Inflammatory macrophage (primary cell): ENCODE results near the gene GALNT8.

Source experiments
- DNase-seq, 2 donors: peaks; one replicate each; pipeline ENCODE4 v3.0.0-alpha.2; 2020 to 2022

GALNT8 gene

DNA sequence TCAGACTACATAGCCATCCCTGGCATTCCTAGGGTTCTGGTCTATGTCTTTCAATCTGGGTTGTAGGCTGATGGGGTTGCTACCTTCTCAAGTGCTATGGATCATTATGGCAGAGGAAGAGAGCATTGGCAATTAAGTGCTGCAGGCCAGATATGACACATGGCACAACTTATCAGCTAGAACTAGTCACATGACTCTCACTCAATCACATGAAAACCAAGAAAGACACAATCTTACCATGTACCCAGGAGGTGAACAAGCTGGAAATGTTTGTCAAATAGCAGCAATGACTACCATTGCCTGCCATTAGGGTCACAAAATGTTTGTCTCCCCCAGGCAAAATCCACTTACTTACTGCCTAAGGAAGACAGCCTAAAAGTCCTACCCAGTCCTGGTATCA, 80.4 kb downstream of the GALNT8 start:
- DNase-seq = no peak

DNA sequence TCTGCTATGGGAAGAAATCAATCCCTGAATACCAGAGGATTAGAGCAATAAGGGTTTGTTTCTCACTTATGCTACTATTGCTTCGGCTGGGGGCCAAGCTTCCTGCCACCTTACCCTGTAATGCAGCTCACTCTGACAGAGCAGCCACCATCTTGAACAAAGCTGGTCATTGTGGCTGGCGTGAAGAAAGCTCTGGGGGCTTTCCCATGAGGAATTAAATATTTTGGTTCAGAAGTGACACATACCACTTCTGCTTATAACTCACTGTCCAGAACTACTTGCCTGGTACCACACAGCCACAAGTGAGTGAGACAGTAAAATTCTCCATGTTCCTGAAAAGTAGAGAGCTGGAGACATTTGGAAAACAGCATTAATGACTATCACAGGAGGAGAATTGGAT, 82.6 kb downstream of the GALNT8 start:
- no peak for DNase-seq

DNA sequence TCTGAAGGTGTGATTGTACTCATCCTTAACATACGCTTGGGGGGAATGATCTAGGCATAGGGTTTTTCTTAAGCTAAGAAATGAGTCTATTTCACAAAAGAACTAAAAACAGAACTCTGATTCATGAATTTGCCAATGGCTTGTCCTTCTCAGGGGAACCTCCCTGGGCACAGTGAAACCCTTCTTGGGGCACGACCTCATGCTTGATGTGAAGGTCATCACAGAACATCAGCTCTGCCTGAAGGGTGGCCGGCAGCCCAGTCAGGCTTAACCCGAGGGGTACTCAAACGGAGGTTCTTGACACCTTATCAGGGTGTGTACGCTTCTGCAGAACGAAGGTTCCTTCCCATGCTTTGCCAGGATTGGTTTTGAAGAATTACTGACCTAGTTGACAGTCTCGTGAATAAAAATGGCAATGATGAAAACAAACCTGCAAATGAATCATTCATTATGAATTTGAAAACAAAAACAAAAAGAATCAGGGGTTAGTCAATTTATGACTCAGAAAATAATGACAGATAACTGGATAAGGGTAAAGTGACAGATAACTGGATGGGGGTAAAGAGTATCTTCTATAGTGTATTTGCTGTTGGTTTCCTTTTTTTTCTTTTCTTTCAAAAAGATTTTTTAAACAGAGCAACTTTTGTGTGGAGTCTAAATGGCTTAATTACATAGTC, 86.4 kb downstream of the GALNT8 start:
- no peak for DNase-seq

DNA sequence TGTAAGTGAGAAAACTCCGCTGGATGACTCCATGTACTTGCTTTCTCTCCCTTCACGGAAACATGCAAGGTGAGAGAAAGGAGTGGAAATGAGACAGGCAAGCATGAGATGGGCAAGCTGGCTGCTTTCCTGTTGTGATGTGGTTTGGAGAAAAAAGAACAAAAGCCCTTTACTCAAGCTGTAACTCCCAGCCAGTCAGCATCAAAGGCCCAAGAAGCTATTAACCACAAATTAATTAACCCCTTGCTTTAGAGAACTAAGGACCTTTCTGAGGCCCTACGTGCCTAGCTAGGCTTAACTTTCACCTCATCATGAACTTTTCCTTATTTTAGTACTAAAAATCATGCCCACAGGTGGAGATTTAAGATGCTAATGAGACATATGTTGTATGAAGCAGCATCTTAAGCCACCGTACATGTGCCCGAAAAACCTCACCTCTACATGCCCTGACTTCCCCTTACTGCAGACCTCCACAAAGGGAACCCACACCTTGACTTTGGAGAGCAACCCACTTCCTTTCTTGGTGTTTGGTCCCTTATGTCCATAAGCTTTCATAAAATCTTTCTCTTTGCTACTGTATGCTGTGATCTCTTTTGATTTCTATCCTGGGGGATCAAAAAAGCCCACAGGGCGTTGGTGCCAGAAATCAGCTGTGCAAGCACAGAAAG, 87.0 kb downstream of the GALNT8 start:
- no peak for DNase-seq

DNA sequence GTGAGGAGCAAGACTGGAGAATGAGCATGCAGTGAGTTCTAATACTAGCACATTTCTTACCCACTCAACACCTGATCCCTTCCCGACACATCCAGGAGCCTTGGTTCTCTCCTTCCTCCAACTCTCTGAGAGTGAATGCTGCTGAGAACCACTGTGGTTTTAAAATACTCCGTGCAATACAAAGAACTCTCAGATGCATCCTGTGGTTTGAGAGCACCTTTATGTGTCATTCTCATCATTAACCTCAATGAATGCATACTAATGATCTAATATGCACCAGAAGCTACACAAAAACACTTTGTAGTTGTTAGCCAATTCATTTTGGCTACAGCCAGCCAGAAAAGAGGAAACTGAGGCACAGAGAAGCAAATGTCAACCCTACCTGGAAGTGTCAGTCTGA, 87.6 kb downstream of the GALNT8 start:
- no peak for DNase-seq

DNA sequence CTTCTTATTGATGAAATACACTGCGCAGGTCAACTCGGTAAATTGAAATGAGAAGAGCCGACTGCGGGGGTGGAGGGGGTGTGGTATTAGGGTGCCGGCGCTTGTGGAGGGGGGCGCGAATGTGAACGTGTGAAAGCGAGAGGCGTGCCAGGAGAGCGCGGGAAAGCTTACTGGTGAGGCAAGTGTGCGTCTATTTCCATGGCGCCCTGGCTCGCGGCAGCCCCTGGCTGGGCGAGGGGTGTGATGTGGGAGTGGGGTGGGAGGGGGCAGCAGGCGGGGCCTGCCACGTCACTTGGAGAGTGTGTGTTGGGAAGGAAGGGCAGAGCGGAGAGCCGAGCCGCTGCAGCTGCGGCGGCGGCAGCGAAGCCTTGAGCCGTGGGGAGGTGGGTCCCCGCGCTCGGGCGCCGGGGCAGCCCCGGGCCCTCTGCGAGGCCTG, 88.8 kb downstream of the GALNT8 start:
- DNase-seq = no peak

GRCh38 chr12:4809449-4810218, 89.4 kb downstream of the GALNT8 start:
- DNase-seq = no peak

DNA sequence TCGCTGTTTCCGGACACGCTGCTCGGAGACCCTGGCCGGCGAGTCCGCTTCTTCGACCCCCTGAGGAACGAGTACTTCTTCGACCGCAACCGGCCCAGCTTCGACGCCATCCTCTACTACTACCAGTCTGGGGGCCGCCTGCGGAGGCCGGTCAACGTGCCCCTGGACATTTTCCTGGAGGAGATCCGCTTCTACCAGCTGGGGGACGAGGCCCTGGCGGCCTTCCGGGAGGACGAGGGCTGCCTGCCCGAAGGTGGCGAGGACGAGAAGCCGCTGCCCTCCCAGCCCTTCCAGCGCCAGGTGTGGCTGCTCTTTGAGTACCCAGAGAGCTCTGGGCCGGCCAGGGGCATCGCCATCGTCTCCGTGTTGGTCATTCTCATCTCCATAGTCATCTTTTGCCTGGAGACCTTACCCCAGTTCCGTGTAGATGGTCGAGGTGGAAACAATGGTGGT, 90.0 kb downstream of the GALNT8 start:
- DNase-seq = no peak

- DNase-seq = no peak
Measured at GRCh38 chr12:4812624-4813327, 92.6 kb downstream of the GALNT8 start.

DNA sequence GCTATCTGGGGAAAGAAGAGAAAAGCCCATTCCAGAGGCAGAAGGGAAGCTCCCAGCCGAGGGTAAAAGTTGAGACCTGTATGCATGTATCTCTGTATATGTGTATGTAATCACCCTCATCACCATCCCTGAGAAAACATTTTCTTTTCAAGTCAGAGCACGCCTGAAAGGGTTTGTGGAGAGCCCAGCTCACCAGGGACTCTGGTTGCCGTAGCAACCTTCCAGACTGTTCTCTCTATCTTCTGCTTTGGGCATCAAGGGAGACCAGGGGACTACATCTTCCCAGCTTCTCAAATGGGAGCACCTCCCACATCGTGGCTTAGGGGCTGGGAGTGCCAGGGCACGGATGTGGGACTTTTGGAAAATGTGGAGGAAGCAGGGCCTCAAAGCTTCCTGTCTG, 93.5 kb downstream of the GALNT8 start:
- DNase-seq = no peak

GRCh38 chr12:4814485-4814884, 94.3 kb downstream of the GALNT8 start:
- DNase-seq = no peak

DNA sequence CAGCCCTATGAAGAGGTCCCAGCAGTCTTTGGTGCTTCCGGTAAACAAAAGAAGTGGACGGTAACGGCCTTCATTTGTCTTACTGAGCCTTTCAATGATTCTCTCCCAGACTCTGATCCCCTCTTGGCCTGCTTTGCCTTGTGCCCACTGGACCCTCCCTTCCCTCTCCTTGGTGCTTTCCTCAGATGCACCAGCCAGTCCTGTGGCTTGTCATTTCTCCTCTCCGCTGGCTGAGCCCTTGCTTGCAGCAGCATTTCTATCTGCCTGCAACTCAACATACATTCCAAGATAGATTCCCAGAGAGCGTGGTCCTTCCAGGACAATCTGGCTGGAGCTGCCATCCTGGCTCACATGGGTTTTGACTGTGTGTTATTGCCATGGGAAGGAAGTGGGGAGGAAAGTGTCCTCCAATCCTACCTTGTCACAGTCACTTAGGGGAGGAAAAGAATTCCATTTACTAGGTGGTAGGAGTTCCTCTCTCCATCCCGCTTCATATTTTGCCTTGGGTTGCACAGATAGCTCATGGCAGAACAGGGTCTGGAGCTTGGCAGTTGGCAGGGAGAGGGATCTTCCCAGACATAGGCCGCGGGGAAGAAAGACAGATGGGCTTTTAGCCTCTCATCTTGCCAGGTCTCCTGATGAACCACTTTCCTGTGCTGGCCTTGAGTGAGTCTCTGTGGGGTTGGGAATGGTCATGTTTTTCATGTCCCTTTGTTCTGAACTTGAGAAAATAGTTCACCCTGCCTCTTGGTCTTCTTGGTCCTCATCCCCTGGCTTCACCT, 96.7 kb downstream of the GALNT8 start:
- DNase-seq = no peak

GRCh38 chr12:4817880-4818279, 97.7 kb downstream of the GALNT8 start:
- DNase-seq = no peak

DNA sequence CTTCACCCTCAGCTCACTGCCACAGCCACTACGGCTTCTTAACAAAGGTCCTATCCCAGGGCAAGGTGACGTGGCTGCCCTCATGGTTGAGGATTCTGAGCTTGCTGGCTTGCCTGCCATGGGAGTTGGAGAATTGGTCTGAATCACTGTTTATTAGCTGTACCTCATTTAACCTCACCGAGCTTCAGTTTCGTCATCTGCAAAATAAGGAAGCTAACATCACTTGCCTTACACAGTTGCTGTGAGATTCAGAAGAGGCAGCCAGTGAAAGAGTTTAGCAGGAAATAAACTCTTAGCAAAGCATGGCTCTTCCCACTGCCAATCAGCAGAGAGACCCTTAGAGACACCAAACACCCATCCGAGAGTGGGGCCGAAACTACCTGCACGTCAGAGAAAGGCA, 99.5 kb downstream of the GALNT8 start:
- DNase-seq = peak; percentile 76 to 77

- peak; percentile 23 to 51 for DNase-seq
Measured at GRCh38 chr12:4820971-4821370, 100.8 kb downstream of the GALNT8 start.
